Gastrocnemius medialis (tissue), 4 donors: Measurements from ENCODE around the gene ZNF579.

Source experiments
- CTCF ChIP-seq, 5 experiments: fragments of 450-650 bp in 3 of 5; fragments of 200-600 bp in 2 of 5; sonication (generic) in 2 of 5; IDR thresholded peaks in 4 of 5; conservative IDR thresholded peaks in 1 of 5; 1 replicate in 4 of 5; 2 replicates in 1 of 5; pipeline ENCODE4 v1.5.1; 2016 to 2019; ENCODE audit warnings: antibody characterized with exemption in 5 of 5, mild to moderate bottlenecking in 3 of 5, moderate library complexity in 3 of 5
- POLR2A ChIP-seq, 2 donors: fragments of 450-650 bp; IDR thresholded peaks; one replicate each; pipeline ENCODE4 v1.6.1; 2017; ENCODE audit warnings: antibody characterized with exemption in 2 of 2, mild to moderate bottlenecking in 2 of 2, moderate library complexity in 2 of 2

DNA sequence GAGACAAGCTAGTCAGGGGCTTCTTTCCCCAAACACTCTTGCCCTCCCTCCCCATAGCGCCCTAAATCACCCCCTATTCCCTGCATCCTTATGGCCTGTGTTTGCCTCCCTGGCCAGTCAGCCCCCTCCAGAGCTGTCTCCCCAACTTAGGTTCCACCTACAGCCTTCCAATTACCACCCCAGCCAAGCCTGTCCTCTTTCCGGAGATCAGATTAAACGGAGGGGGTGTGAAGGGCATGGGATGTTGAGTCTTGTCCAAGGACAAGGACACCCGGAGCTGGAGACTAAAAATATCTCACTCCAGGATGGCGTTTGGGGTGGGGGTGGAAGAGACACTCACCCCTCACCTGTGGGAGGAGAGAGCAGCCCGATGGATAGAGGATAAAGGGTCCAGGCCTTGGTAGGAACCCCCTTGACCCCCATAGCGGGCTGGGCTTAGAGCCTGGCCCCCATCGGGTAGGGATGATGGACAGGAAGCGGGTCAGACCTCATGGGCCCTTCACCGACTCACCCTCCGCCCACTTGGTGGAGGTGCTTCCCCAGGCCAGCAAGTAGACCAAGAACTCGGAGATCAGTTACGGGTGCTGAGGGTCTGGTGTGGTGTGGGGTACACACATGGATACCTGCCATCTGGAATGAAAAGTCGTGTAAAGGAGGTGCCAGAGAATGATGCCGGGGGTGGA lies 30.8 kb upstream of the ZNF579 start:
- TF ChIP-seq CTCF (IDR thresholded peaks at IDR 0.05 in 4 of 5, conservative IDR thresholded peaks at IDR 0.05 in 1 of 5) = no peak
- no peak for TF ChIP-seq POLR2A (IDR thresholded peaks at IDR 0.05)
